GM21390 (cell line): Measurements from ENCODE around the gene KIF5A.
A peak's percentile ranks its signal among the peaks of the same experiment; 100 is the strongest.

Experiments used
- ATAC-seq: cut with Tn5 transposase; IDR thresholded peaks from one replicate; pipeline ENCODE4 v1.9.1; 2021; ENCODE audit not compliant: unreplicated experiment

Gene KIF5A

DNA sequence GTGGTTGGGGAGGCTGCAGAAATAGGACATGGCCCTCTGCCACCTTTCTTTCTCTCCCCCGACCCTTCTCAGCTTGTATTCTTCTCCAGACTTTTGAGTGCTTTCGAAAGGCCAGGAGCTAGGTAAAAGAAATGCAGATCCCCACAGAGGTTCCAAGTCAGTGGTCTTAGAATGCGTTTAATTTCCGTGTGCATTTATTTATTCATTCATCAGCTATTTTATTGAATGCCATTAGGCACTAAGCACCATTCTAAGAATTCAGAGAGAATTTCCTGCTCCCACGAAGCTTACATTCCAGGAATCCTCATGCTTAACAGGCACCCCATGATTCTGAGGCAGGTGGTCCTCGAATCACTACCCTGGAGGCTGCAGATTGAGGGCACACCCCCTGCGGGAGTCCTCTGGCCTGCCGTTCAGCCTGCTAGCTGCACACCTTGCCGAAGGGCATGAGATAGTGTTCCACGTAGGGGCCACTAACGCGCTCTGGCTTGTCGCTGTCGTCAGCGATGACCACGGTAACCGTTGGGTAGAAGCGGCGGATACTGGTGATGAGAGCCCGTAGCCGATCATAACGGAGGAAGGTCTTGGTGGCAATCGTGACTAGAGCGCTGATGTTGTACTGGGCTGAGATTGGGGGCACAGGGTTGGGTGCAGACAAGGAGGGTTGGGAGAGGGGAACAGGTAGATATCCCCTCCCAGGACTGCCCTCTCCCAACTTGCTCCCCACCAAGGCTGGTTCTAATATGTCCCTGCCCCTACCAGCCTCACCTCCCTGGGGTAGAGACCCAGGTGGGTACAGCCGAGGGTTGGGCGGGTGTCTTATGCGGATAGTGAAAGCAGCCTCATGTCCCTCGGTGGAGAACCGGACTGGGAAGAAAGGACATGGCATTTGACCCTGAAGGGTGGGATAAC is 78.7 kb downstream of the KIF5A start:
- no peak for ATAC-seq

- no peak for ATAC-seq
Measured at GRCh38 chr12:57629897-57630471, 80.1 kb downstream of the KIF5A start.

DNA sequence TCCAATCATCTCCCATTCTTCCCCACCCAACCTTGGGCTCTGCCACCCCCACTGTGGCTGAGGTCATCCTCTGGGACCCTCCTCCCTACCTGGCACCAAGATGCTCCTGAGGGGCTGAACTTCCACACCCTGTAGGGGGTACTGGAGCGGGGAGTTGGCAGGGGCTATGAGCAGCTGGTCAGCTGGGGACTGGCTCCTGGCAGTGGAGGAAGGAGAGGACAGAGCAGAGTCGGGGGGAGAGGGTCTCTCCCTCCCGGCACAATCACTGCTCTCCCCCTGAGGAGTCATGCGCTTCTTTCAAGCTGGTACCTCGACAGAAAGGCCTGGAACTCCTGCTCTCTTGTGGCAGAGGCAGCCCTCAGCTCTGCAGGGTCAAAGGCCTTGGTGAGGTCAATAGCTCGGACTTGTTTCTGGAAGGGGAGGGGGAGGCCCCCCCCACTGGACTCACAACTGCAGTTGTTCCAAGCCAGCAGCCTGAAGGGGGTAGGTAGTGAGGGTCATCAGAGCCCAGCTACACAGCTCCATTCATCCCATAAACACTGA is 81.1 kb downstream of the KIF5A start:
- ATAC-seq: no peak

GRCh38 chr12:57631566-57632072 is 81.8 kb downstream of the KIF5A start:
- no peak for ATAC-seq

DNA sequence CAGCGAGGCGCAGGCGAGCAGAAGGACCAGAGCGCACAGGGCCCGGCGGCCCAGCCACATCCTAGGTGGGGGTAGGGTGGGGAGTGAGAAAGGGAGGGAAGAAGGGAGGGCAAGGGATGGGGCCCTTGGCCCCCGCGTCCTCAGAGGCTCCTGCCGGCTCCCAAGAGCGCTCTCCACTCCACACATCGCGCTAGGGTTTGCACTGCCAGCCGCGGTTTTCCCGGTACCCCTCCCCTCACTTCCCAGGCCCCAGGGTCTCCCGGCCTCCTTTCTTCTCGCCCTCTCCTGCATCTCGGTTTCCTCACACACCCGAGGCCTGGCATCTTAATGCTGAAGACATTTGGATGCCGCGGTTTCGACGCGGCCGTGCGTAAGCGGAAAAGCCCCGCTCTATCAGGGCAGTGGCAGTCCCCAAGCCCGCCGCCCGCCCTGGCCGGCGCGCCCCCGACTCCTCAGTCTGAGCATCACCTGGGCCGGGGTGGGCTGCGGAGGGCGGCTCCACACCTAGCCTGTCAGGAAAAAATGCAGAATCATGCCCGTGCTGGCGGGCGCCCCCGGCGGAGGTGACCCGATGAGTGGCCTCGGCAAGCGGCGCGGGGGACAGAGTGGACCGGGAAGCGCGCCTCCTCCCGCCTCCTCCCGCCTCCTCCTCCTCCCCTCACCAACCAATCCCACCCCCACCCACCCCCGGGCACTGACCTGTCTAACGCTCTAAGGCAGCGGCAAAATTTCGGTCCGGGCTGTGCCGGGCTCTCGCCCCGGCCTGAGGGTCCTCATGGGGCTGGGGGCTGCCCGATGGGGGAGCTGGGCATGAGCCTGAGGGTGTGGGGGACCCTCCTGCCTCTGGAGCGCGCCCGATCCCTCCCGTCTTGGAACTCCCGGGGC is 82.5 kb downstream of the KIF5A start:
- ATAC-seq: no peak

GRCh38 chr12:57632958-57633840 is 83.4 kb downstream of the KIF5A start, which contains the start of gene B4GALNT1:
TSS of gene B4GALNT1 (minus strand) at chr12:57633201. CDS start at chr12:57632132, 1,069 bp downstream.
- peak; percentile 83 for ATAC-seq
